Hematopoietic multipotent progenitor cell treated with erythropoietin and hydrocortisone succinate and interleukin-3 and kit ligand, for 8 days (in vitro differentiated cells): Measurements from ENCODE around the gene APOE.
"Not testable (repeated sequence)": the region's sequence is repeated elsewhere in the genome, so short reads cannot be mapped to it uniquely, and the experiment has no call there.

ENCODE experiments used
- DNase-seq: peaks from one replicate; pipeline ENCODE4 v3.0.0-alpha.2; 2015

Gene APOE

DNA sequence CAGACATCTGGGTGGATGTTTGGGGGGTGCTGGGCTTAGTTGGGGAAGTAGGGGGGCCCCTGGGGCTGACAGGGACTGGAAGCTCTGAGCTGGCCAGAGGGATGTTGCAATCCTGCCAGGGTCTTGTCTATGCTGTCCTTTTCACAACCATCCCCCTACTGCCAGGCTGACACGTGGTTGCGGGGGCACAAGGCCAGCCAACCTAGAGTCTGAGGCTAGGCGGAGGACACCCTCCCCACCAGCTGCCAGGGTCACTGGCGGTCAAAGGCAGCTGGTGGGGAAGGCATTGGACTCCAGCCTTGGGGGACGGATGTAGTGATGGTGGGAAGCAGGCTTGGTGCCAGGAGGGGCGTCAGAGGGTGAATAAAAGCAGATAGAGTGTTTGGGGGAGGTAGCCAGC, 7.3 kb downstream of the APOE start:
- DNase-seq = peak; percentile 72

DNA sequence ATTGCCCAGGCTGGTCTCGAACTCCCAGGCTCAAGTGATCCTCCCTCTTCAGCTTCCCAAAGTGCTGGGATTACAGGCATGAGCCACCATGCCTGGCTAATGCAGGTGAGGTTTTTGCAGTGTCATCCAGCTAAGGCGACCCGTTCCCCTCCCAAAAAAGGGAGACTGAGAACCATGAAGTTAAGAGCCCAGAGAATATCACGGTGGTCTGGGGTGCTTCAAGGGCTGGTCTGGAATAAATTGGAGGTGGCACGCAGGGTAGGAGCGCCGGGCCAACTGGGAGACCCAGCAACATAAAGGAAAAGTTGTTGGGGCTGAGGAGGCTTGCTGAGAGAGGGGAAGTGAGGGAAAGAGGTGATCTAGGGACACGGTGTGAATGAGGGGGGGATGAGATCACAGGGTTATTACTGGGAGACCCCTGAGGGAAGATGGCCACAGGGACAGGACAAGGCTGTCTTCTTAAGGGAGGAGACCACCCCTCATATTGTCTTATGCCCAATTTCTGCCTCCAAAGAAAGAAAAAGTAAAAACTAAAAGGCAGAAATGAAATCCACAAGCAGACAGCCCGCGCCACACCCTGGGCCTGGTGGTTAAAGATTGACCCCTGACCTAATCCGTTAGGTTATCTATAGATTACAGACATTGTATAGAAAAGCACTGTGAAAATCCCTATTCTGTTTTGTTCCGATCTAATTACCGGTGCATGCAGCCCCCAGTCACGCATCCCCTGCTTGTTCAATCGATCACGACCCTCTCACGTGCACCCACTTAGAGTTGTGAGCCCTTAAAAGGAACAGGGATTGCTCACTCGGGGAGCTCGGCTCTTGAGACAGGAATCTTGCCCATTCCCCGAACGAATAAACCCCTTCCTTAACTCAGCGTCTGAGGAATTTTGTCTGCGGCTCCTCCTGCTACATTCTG, 8.2 kb downstream of the APOE start:
- DNase-seq = peak; percentile 85

DNA sequence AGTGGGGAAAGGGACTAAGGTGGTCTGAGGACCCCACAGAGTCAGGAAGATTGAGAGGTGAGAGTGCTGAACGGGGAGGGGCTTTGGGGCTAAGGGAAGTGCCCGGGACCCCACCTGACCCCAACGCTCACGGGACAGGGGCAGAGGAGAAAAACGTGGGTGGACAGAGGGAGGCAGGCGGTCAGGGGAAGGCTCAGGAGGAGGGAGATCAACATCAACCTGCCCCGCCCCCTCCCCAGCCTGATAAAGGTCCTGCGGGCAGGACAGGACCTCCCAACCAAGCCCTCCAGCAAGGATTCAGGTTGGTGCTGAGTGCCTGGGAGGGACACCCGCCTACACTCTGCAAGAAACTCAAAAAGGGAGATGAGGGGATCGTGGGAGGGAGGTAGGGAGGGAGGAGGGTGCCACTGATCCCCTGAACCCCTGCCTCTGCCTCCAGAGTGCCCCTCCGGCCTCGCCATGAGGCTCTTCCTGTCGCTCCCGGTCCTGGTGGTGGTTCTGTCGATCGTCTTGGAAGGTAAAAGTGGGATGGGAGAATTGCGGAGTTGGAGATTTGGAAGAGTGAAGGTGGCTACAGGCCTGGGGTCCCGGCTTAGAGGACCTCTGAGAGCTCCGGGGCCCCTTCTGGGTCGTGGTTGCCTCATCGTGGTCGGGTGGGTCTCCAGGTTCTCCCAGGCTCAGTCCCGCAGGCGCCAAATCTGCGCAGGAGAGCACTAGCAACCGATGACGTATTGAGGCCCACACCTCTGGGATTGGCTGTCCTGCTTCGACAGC, 9.0 kb downstream of the APOE start, which contains the start of gene APOC1:
Gene APOC1 (plus strand): TSS at position 176 of the 774 bp plus-strand sequence. CDS start 284 bp downstream, at position 460.
- DNase-seq = peak; percentile 91

DNA sequence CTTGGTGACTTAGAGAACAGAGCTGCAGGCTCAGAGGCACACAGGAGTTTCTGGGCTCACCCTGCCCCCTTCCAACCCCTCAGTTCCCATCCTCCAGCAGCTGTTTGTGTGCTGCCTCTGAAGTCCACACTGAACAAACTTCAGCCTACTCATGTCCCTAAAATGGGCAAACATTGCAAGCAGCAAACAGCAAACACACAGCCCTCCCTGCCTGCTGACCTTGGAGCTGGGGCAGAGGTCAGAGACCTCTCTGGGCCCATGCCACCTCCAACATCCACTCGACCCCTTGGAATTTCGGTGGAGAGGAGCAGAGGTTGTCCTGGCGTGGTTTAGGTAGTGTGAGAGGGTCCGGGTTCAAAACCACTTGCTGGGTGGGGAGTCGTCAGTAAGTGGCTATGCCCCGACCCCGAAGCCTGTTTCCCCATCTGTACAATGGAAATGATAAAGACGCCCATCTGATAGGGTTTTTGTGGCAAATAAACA, 18.7 kb downstream of the APOE start:
- no peak for DNase-seq

DNA sequence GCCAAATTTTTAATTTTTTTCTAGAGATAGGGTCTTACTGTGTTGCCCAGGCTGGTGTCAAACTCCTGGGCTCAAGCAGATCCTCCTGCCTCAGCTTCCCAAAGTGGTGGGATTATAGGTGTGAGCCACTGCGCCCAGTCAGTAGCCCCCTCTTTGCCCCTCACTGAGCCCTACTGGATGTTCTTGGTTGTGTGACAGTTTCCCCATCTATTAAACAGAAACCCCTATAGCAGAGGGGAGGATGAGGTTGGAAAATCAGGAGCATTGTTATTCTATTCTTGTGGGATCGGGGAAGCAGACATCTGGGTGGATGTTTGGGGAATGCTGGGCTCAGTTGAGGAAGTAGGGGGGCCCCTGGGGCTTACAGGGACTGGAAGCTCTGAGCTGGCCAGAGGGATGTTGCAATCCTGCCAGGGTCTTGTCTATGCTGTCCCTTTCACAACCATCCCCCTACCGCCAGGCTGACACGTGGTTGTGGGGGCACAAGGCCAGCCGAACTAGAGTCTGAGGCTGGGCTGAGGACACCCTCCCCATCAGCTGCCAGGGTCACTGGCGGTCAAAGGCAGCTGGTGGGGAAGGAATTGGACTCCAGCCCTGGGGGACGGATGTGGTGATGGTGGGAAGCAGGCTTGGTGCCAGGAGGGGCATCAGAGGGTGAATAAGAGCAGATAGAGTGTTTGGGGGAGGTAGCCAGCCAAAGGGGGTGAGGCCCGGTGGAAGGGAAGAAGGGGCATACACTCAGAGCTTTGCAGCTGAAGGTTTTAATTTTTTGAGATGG, 19.7 kb downstream of the APOE start:
- peak; percentile 11 for DNase-seq

DNA sequence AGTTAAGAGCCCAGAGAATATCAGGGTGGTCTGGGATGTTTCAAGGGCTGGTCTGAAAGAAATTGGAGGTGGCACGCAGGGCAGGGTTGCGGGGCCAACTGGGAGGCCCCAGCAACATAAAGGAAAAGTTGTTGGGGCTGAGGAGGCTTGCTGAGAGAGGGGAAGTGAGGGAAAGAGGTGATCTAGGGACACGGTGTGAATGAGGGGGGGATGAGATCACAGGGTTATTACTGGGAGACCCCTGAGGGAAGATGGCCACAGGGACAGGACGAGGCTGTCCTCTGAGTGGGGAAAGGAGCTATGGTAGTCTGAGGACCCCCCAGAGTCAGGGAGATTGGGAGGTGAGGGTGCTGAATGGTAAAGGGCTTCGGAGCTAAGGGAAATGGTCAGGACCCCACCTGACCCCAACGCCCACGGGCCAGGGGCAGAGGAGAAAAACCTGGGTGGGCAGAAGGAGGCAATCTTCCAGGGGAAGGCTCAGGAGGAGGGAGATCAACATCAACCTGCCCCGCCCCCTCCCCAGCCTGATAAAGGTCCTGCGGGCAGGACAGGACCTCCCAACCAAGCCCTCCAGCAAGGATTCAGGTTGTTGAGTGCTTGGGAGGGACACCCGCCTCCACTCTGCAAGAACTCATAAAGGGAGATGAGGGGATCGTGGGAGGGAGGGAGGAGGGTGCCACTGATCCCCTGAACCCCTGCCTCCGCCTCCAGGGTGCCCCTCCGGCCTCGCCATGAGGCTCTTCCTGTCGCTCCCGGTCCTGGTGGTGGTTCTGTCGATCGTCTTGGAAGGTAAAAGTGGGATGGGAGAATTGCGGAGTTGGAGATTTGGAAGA, 20.9 kb downstream of the APOE start:
- DNase-seq = not testable (repeated sequence)

DNA sequence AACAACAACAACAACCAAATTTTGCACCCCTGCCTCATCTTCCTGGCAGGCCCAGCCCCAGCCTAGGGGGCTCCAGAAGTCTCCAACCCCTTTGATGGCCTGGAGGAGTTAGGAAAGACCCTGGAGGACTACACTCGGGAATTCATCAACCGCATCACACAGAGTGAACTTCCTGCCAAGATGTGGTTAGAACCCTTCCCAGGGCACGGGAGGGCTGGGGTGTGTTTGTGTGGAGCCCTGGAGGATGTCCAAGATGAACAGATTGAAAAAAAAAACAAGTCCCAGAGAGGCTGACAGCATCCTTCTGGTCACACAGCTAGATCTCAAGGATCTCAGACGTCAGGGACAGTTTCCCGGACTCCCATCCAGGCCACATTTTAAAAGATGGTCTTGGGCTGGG, 22.1 kb downstream of the APOE start:
- no peak for DNase-seq

DNA sequence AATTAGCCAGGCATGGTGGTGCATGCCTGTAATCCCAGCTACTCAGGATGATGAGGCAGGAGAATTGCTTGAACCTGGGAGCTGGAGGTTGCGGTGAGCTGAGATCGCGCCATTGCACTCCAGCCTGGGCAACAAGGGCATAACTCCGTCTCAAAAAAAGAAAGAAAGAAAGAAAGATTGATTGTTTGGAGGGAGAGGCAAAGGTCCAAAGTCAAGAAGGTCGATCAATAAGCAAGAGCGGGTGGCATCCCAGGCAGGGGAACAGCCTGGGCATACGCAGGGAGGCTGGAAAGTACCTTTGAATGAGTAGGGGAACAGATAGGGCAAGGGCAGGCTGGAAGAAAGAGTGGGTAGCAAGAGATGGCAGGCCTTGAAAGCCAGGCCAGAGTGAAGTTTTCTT, 24.5 kb downstream of the APOE start:
- DNase-seq = no peak

DNA sequence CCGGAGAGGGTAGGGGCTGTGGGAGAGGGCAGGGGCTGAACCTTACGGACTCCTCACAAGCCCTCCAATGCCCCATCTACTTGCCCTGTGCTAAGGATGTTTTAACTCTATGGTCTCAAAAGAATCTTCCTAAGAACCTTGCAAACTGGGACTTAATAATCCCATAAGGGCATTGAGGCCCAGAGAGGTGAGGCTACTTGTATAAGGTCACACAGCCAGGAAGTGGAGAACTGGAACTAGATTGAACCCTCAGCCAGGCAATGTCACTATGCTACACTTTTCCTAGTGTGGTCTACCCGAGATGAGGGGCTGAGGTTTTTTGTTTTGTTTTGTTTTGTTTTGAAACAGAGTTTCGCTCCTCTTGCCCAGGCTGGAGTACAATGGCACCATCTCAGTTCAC, 25.9 kb downstream of the APOE start:
- DNase-seq = no peak

DNA sequence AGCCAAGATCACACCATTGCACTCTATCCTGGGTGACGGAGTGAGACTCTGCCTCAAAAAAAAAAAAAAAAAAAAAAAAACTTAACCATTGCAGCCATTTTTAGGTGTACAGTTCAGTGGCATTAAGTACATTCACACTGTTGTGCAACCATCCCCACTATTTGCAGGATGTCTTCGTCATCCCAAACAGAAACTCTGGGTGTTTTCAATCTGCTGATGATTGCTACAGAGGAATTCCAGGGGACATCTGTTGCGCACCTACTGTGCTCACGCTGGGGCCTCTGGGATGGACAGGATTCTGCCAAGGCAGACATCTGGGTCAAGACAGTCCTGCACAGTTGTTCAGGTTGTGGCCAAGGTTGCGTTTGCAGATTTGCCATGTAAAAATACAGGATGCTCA, 34.1 kb downstream of the APOE start:
- DNase-seq = no peak

DNA sequence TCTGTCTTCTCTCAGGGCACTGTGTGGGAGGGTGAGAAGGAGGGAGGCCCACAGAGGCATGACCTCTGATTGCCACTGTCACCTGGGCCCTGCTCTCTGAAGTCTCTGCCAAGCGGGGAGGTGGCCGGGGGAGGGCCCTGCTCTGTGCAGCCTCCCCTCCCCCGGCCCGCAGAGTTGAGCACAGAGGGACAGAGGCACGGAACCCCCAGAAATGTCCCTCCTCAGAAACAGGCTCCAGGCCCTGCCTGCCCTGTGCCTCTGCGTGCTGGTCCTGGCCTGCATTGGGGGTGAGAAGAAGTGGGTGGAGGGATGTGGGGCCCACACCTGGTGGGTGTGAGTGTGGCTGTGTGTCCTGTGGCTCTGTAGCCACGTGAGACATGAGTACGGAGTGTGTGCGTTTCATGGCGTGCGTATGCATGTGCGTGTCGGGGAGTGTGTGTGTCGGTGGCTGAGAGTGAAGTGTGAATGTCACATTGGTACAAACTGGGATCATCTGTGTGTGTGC, 36.5 kb downstream of the APOE start, which contains the start of gene APOC4:
Gene APOC4 (plus strand): TSS at position 171 of the 505 bp plus-strand sequence. CDS start 41 bp downstream, at position 212.
- DNase-seq = no peak

DNA sequence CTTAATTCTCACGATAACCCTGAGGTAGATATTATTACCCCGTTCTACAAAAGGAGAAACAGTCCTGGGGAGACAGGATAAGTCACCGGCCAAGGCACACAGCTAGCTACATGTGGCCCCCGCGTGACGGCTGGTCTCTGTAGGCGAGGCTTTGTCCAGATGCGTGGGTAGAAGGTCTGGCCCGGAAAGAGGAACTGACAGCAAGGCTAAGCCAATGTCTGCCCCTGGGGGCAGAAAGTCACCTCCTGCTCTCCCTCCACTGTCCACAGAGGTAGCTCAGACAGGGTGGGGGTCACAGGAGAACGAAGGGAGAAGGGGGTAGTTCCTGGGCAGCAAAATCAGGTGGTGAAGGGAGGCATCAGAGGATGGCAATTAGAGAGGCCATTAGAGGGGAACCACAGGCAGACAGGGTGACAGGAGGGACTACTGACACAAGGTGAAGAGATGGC, 38.2 kb downstream of the APOE start:
- peak; percentile 72 for DNase-seq

DNA sequence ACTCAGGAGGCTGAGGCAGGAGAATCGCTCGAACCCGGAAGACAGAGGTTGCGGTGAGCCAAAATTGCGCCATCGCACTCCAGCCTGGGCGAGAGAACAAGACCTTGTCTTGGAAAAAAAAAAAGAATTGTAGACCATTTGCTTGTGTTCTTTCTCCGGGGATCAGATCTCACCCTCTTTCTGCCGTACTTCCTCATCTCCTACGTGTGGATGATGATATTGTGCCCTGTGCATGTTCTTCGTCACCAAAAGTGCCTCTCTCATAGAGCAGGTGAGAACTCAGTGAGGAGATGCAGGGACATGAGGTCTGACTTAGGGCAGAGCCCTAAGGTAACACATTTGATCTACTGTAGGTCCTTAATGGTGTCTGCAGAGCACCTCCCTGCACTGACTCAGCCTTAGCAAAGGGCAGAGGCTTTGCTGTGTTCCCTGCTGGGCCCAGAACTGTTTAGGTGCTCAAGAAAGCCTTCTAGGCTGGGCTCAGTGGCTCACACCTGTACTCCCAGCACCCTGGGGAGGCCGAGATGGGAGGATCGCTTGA, 41.5 kb downstream of the APOE start:
- no peak for DNase-seq

DNA sequence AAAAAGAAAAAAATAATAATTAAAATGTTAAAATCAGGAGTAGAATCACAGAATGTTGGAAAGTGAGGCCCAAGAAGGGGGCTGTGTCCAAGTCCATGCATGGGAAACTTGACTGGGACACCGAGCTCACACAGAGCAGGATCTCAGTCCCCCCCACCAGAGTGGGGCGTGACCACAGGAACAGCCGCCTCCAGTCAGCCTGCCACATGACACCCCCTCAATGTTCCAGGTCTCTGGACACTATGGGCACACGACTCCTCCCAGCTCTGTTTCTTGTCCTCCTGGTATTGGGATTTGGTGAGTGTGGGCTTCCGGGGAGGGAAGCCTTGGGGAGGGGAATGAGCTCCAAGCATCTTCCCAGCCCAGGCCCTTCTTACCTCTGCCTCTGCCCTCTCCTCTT, 42.6 kb downstream of the APOE start:
- no peak for DNase-seq

DNA sequence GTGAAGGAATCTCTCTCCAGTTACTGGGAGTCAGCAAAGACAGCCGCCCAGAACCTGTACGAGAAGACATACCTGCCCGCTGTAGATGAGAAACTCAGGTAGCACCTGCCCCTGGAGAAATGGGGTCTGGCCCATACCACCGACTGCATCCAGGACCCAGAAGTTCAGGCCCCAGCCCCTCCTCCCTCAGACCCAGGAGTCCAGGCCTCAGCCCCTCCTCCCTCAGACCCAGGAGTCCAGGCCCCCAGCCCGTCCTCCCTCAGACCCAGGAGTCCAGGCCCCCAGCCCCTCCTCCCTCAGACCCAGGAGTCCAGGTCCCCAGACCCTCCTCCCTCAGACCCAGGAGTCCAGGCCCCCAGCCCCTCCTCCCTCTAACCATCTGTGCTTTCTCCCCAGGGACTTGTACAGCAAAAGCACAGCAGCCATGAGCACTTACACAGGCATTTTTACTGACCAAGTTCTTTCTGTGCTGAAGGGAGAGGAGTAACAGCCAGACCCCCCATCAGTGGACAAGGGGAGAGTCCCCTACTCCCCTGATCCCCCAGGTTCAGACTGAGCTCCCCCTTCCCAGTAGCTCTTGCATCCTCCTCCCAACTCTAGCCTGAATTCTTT, 43.3 kb downstream of the APOE start:
- no peak for DNase-seq

DNA sequence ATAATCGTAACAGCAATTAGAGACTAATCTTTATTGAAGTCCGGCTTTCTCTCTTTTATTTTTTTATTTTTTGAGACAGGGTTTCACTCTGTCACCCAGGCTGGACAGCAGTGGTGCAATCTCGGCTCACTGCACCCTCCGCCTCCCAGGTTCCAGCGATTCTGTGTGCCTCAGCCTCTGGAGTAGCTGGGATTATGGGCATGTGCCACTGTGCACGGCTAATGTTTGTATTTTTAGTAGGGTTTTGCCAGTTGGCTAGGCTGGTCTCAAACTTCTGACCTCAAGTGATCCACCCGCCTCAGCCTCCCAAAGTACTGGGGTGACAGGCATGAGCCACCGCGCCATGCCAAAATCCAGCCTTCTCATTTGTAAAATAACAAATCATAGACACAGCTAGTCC, 44.0 kb downstream of the APOE start:
- DNase-seq = no peak

DNA sequence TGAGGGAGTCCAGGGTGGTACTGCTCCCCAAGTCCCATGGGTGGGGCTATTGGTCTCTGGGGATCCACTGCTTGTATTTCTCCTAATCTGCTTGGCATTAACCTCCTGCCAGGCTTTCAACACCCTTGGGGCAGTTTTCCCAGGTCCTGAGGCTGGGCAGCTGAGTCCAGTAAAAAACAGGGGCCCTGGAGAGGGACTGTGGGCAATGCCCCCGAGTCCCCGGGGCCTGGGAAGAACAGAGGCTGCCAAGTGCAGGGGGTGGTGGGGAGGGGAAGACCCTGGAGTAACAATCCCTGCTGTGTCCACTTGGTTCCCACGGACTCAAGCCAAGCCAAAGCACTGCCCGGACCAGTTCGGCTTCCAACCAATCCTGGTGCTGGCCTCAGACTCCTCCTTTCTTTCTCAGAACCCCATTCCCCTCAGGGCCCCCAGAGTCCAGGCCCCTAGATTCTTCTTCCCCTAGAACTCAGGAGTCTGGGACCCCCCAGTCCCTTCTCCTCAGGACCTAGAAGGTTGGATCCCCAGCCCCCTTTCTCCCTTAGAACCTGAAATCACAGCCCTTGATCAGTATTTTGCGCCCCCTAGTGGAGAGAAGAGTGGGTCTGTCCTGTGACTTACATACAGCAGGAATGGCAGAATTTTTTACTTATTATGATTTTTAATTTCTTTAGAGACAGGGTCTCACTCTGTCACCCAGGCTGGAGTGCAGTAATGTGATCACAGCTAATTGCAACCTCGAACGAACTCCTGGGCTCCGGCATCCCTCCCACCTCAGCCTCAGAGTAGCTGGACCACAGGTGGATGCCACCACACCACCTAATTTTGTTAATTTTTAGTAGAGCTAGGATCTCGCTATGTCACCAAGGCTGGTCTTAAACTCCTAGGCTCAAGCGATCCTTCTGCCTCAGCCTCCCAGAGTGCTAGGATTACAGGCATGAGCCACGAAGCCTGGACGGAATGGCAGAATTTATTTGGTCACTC, 45.9 kb downstream of the APOE start:
- DNase-seq = peak; percentile 86

DNA sequence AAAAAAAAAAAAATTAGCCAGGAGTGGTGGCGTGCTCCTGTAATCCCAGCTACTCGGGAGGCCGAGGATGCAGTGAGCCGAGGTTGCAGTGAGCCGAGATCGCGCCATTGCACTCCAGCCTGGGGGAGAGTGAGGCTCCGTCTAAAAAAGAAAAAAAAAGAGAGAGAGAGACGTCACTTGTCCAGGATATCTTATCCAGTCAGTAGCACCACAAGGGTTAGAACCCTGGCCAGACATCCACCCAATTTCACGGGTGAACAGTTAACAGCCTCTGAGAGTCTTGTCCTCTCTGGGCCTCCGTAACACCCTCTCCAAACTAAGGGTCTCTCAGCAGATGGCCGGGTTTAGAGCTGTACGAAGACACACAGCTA, 48.7 kb downstream of the APOE start:
- no peak for DNase-seq

DNA sequence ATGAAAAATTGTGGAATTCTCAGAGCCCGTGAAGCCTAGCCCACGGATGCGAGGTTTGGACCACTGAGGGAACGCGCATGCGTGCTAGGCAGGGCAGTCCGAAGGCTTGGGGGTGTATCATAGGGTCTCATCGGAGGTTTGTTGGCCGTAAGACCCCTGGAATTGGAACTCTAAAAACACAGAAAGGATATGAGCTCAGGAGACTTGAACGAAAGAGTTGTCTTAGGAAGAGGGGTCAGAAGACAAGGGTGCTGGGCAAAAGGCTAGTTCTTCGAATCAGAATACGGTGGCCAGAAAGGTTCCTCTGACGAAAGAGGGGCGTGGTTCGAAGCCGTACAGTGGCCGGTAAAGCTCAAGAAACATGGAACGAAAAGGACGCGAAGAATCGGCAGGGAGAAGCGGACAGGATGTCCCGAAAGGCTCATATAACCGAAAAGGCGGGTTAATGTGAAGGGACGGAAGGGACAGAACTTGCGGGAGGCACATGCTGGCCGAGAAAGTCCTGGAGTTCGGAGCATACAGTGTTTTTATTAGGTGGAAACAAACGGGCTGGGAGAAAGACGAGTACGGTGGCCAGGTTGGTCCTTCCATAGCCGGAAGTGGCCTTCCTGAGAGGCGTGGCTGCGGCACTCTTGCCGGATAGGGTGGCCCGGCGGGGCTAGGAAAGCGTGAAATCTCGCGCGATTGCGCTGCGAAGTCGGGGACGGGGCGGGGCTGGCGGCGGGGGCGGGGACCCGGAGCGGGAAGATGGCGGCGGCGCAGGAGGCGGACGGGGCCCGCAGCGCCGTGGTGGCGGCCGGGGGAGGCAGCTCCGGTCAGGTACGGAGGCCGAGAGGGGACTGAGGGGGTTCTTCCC, 49.3 kb downstream of the APOE start, which contains the start of gene CLPTM1:
Gene CLPTM1 (plus strand): TSS at position 732 of the 856 bp plus-strand sequence. CDS start 16 bp downstream, at position 748.
- peak; percentile 97 for DNase-seq
